CD4-positive, alpha-beta T cell treated with Interleukin-6 at 100 ng/mL for 8 hours (primary cell): ENCODE results near the gene ANXA2.
"Not testable (repeated sequence)": the region's sequence is repeated elsewhere in the genome, so short reads cannot be mapped to it uniquely, and the experiment has no call there.

Source experiments
- DNase-seq: peaks from one replicate; pipeline ENCODE4 v3.0.0-alpha.2; 2020; ENCODE audit warnings: mixed read lengths, low spot score

The ANXA2 gene

DNA sequence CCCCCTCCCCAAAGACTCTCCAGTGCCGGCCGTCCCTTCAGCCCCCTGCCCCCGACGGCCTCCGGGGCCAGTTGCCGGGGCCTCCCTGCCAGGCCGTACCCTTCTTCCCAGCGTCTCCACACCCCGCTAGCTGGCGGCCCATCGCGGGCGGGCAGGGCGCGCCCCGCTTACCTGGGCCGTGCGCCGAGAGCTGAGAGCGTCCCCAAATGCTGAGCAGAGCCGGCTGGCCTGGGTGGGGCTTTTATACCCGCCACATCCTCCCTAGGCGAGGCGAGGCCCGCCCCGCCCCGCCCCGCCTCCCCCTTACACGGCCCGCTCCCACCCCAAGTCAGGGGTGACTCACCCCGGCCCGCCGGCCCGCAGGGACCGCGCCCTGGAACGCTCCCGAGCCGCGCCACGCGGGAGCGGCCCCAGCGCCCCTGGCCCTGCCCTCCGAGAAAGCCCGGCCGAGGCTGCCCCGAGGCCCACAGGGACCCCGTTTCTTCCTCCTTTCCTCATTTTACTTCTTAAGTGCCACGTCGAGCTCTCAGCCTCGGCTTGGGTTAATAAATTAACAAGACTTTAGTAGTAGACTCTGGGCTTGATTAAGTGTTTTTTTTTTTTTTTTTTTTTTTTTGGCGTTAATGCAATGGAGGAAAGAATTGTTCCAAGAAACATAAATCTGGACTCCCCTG lies at the start of gene ANXA2:
Gene ANXA2 (minus strand): TSS at position 215 of the 674 bp plus-strand sequence. CDS start 11,911 bp downstream, outside the sequence.
- DNase-seq, result peak; percentile 88

DNA sequence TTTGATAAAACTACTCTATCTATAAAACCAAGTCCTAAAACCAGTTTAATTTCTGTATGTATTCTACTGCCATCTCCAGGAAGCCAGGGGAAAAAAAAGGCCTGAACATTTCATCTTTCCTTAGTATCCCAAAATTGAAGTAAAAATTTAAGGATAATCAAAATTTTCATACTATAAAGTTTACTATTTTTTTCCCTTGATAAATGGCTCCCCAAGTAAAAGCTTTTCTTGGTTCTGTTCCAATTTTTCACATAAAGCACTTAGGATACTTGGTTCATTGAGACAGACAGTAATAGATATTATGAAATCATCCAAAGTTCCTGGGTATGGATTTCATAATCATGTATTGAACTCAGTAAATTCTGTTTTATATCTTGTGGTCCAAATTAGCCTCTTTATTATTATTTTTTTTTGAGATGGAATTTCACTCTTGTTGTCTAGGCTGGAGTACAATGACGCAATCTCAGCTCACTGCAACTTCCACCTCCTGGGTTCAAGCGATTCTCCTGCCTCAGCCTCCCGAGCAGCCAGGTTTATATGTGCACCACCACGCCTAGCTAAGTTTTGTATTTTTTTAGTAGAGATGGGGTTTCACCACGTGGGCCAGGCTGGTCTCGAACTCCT lies 46.6 kb upstream of the ANXA2 start:
- DNase-seq, result no peak

DNA sequence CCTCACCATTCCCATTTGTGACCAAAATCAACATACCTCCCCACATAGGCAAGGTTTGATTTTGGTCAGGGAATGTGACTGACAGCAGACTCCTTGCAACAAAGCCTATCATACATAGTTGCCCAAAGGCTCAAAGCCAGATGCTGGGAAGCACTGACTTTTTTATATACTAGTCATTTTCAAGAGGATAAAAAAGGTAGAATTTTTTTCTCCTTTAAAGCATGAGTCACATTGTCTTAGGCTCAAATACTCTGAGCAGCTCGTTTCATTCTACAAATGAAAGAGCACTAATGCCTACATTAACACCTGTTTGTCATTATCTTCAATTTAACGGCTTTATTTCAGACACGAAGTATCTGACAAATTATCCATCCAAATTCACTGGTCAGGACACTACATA lies 45.0 kb upstream of the ANXA2 start:
- DNase-seq, result no peak

DNA sequence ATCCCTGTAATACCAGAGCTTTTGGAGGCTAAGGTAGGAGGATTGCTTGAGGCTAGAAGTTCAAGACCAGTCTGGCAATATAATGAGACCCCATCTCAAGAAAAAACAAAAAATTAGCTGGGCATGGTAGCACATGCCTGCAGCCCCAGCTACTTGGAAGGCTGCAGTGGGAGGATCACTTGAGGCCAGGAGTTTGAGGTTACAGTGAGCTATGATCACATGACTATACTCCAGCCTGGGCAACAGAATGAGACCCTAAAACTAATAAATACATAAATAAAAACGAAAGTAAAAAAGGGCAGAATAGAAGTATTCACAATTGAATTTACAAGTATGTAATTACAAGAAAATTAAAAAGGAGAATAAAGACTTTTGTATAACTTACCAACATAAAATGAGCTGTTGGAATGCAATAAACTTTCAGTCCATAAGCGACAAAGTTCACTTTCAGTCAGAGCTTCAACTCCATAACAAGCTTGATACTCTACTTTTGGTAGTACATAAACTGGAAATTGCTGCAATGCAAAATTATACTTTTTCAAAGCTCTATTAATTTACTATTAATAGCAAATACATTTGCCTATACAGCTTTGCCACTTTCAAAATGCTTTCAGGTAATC lies 44.4 kb upstream of the ANXA2 start:
- no peak for DNase-seq

DNA sequence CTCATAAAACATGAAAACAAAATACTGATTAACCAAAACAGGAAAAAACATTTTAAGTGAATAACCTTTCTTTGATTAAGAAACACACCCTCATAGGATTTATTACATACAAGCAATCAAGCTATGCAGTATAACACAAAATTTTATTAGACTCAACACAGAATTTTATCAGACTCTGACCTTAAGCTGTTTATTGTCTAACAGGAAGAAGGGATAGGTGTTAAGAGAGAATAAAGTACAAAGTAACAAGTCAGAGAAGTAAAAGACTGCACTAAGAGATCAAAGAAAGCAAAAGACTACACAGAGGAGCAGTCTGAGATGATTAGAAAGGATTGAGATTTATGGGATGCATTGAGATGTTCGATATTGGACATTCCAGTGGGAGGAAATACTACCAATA lies 43.5 kb upstream of the ANXA2 start:
- no peak for DNase-seq

DNA sequence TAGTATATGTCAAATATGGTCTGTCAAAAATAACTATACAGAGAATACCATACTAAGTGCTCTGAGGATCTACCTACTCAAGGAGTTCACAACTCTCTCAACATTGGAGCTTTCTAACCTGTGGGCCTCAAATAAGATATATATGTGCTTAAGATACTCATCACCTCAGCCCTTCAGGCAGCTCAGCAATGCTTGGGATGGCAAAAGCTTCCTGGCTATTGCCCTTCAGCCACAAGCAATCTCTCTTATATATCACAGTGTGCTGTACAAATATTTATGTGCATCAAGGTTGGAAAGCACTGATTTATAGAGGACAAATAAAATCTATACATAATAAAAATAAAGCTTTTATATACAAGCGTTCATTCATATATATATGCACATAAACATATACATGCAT lies 40.9 kb upstream of the ANXA2 start:
- no peak for DNase-seq

DNA sequence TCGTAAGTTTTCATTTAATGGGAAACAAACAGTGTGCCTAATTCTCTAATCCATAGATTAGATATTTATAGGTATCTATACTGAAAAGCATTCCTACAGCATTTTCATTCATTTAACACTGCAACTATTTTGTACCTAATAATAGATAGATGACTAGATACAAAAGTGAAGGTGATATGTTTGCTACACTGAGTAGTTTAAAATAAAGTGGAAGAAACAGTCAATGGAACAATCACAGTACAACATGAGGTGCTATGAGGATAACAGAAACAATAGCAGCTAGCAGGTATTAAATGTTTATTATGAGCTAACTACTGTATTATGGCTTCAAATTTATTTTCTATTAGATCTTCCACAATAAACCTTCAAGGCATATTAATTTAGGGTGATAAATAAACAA lies 31.1 kb upstream of the ANXA2 start:
- no peak for DNase-seq

DNA sequence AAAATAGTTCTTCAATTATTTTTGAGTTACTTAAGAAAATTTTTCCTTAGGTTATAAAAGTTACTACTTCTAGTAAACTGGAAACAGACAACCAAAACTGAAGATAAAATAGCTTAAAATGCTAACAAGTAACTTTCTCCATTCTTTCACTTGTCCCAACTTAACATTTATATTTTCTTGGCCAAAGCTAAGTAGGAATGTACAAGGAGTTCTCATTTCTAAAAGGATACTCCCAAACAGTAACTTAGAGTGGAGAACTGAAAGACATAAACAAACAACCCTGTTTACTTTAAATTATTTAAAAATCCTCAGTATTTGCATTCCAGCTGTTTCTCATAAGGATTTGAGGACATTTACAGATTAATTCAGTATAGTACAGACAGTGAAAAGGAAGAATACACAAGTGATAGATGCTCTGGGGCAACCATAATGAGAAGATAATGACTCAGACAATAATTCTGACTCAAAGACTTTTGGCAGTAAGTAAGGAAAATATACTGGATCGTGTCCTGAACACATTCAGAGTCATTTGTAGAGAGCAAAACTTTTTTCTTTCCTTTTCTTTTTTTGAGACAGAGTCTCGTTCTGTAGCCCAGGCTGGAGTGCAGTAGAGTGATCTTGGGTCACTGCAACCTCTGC lies 29.2 kb upstream of the ANXA2 start:
- DNase-seq, result no peak

DNA sequence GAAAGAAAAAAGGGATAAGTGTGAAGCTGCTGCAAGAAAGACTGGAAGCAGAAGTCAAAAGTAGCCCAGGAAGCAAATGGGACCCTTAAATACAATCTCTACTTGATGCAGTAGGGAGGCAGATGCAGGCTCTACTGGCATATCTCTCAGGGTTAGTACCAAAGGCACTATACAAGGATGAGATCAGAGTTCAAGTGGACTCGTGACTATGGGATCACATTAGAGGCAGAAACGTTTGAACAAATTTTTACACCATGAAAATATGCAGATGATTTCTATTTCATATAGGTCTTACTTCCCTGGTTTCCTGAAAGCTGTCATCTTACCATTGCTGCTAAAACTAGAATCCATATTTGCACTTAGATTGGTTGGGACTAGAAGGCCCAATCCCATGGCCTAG lies 27.7 kb upstream of the ANXA2 start:
- DNase-seq, result no peak

DNA sequence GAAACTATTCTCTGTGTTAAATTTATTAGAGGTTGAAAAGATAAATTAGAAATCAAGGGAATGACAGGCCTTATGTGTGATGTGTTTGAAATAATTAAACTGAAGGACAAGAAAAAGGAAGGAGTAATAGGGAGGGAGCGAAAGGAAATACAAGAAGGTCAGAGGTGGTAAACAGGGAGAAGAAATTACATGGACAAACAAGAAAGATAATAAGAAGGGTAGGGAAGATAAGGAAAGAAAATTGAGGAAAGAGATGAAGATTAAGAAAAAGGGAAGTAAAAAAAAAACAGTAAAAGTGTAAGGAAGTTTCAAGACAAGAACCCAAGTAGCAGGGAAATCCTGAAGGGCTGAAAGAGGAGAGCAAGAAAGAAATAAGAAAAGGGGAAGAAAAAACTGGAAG lies 26.2 kb upstream of the ANXA2 start:
- no peak for DNase-seq

DNA sequence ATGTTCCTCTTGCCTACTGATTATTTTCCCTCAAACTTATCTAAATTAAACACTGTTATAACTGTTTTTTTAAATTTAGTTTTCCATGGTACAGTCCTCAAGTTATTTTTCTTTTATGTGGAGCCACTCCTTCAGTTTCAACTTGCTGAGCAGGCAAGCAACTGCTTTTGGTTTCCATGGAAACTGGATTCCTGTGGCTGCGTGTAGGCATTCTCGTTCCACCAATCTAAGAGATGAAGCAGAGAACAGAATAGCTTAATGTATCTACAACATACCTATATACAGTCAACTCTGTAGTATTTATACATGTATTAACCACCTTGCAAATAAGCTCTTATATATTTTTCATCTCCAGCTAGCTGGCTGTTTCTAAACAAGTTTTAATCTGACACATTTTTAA lies 25.8 kb upstream of the ANXA2 start:
- no peak for DNase-seq

DNA sequence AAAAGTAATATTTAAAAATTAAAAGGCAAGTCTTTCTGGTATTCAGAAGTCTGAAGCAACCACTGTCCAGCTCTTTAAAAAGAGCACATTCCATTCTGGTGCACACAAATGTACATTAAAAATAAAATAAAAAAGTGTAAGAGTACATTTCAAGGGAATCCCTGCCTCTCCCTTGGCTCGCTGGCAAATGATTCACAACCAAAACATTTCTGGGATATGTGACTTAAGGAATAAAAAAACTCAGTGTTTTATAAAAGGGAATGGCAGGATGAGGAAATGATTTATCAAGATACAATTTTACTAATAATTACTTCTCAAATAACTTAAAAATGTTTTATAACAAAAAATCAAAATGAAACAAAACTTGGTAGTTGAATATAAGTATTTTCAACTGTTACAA lies 23.8 kb upstream of the ANXA2 start:
- DNase-seq, result no peak

DNA sequence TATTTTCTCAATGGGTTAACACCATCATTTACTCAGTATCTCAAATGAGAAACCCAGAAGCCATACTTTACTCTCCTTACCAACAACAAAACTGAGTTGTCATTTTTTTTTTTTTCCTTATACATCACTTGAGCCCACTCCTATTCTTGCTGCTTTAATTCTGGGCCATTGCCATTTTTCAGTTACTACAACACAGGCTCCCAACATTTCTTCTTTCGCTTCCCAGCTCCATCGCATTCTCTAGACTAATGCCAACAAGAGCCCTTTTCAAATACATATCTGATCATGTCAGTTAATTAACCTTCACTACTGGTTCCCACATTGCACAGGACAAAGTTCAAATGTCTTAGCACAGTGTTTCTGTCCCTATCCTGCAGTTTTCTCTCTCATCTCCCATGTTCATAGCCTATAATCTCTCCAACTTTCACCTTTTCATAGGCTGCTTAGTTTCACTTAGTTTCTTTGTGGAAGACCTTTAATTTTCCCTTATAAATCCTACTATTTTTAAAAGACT lies 22.5 kb upstream of the ANXA2 start:
- DNase-seq, result no peak

DNA sequence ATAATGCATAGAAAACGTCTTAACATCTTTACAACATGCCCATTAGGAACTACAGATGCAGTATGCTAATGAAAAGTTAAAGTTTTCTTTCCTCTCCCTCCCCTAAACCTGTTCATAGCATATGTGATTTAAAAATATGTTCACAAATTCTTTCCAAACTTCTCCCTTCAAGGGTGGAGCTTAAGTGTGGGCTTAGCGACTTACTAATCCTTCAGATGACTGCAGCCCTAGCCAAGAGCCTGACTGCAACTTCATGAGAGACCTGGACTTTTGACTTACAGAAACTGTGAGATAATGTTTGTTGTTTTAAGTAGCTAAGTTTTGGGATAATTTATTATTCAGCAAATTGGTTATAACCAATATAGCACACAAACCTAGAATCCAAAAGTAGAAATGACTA lies 22.0 kb upstream of the ANXA2 start:
- no peak for DNase-seq

DNA sequence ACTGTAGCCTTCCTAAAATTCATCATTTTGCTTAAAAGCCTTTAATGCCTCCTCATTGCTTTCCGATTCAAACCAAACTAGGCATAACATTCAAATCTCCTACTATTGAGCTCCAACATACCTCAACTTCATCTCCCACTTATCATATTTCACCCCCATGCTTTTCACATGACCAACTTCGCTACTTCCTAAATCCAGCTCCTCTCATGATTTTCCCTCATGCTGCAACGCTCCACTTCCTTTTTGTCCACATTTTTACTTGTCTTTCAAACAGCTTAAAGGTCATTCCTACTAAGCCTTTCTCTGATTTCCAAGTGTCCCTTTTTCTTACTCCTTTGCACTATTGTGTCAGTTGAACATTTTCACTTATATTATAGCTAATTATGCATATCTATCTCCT lies 20.3 kb upstream of the ANXA2 start:
- no peak for DNase-seq

DNA sequence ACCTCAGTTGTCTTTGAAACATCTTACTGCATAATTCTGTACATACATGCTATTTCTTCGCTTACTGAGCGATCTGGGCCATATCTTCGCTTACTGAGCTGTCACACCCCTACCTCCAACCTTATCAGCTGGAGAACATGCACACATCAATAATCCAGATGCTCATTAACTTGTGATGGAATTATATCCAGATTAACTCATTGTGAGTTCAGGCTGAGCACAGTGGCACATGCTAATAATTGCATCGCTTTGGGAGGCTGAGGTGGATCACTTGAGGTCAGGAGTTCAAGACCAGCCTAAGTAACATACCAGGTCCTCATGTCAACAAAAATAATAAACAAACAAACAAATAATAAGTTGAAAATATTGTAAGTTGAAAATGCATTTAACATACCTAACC lies 19.3 kb upstream of the ANXA2 start:
- no peak for DNase-seq

DNA sequence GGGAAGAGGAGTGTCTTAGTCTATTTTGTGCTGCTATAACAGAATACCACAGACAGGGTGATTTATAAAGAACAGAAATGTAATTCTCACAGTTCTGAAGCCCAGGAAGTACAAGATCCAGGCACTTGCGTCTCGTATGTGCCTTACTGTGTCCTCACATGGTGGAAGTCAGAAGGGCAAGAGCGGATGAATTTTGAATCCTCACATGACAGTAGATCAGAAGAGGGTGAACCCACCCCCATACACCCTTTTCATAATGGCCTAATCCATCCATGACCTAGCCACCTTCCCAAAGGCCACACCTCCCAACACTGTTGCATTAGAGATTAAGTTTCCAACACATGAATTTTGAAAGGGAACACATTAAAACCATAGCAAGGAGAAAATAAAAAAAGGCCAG lies 18.7 kb upstream of the ANXA2 start:
- no peak for DNase-seq

DNA sequence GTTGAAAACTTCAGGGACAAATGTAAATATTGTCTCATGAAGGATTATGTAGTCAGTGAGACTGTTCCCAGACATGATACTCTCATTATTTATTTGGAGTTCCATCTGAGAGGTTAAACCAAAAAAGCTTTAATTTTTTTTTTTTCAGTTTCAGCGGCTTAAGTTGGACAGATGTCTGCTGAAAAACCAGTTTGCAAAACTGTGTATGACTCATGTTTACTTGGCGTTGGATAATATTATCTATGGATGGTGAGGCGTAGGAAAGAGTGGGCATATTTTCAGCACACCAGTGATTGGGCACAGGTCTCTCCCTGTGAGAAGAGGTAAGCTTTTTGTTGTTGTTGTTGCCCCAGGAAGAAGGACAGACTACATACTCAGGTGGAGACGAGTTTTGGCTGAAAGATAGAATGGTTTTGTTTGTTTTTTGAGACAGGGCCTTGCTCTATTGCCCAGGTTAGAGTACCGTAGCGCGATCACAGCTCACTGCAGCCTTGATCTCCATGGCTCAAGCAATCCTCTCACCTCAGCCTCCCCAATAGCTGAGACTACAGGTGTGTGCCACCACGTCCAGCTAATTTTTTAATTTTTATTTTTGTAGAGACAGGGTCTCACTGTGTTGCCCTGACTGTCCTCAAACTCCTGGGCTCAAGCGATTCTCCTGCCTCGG lies 16.4 kb upstream of the ANXA2 start:
- no peak for DNase-seq

DNA sequence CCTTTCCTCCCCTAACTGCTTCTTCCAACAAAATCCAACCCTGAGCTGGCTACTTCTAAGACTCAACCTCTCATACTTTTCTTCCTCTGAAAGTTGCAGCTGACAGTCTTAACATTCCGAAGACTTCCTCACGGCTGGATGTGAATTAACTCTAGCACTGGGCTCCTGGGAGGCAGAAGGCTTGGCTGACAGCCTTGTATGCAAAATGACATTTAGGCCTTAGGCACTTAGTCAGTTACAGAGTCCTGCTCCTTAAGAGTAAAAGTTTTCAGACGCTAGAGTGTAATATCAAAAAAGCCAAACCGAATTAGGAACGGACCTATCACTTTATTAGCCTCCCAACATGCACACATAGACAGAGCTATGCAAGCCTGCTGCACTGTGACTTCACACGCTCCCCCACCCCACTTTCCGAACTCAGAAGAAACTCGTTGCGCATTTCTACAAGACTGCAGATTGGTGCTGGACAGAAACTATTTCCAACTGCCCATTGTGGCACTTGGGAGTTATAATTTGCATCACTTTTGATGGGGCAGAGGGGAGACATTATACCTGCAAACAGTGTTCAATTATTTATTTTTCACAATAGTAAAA lies 15.5 kb upstream of the ANXA2 start:
- no peak for DNase-seq

DNA sequence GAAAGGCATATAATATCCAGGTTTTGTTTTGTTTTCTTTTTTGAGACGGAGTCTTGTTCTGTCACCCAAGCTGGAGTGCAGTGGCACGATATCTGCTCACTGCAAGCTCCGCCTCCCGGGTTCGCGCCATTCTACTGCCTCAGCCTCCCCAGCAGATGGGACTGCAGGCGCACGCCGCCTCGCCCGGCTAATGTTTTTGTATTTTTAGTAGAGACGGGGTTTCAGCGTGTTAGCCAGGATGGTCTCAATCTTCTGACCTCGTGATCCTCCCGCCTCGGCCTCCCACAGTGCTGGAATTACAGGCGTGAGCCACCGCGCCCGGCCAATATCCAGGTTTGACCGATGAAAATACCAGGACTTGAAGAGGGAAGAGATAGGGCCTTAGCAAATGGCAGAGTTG lies 15.0 kb upstream of the ANXA2 start:
- DNase-seq, result not testable (repeated sequence)

DNA sequence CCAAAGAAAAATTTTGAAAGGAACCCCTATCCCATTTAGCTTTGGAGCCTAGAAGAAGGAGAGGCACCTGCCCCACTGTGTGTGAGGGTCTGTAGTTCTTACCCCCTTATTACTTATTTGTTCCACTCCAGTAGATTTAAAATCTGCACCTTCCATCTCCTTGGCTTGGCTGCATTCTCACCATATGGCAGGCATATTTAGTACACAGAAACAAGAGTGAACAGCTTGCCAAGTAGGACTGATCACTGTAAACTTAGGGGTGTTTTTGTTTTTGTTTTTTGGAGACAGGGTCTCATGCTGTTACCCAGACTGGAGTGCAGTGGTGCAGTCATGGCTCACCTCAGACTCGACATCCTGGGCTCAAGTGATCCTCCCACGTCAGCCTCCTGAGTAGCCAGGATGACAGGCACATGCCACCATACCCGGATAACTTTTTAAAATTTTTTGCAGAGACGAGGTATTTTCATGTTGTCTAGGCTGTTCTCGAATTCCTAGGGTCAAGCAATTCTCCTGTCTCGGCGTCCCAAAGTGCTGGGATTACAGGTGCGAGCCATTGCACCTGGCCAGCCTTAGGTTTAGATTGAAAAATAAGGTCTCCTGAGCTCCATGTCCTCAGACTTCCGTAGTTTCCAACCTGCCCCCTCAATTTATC lies 14.1 kb upstream of the ANXA2 start:
- no peak for DNase-seq

DNA sequence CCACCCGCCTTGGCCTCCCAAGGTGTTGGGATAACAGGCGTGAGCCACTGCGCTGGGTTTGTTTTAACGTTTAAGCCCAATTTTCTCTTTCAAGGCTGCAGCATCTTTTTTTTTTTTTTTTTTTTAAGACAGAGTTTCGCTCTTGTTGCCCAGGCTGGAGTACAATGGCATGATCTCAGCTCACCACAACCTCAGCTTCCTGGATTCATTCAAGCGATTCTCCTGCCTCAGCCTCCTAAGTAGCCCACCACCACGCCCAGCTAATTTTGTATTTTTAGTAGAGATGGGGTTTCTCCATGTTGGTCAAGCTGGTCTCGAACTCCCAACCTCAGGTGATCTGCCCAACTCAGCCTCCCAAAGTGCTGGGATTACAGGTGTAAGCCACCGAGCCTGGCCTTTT lies 12.6 kb upstream of the ANXA2 start:
- DNase-seq, result not testable (repeated sequence)
